Measurements from ENCODE around the gene SH3BGR.

SH3BGR gene

GRCh38 chr21:39504230-39504629 is 52.5 kb downstream of the SH3BGR start:
- no peak overlapping the region for H3K4me2 ChIP-seq (ENCODE audit: low read depth, low read length, poor library complexity, severe bottlenecking)
- no peaks in the 10 kb centered on the region for H3K9me2 ChIP-seq (replicated peaks; ENCODE audit: low read depth, low read length)
- TF ChIP-seq CTCF (conservative IDR thresholded peaks at IDR 0.05; ENCODE audit: low read length) (no peak), EZH2phosphoT487 (IDR thresholded peaks at IDR 0.05; ENCODE audit: borderline replicate concordance) (no peak)
- H3K27me3 ChIP-seq (ENCODE audit: insufficient read depth, low read length, poor library complexity, severe bottlenecking) = no peaks in the 10 kb centered on the region
- no peak overlapping the region for H2AFZ ChIP-seq (ENCODE audit: low read length)
- no peaks in the 10 kb centered on the region for H3K9me3 ChIP-seq (ENCODE audit: insufficient read depth, low read depth, low read length)
- H3K4me3 ChIP-seq (ENCODE audit: low read length, poor library complexity, severe bottlenecking) = no peak overlapping the region
- H3K4me1 ChIP-seq (ENCODE audit: insufficient read depth, low read length, poor library complexity, severe bottlenecking) = no peaks in the 10 kb centered on the region
- no peaks in the 10 kb centered on the region for H3F3A ChIP-seq (ENCODE audit: low read depth)
- H3K36me3 ChIP-seq (ENCODE audit: insufficient read depth, low read length) = no peaks in the 10 kb centered on the region
- no peaks in the 10 kb centered on the region for H4K20me1 ChIP-seq (ENCODE audit: insufficient read depth, low read length, poor library complexity, severe bottlenecking)
- H3K9ac ChIP-seq (ENCODE audit: low read depth, low read length, poor library complexity, severe bottlenecking) = no peak overlapping the region
- H3K79me2 ChIP-seq (ENCODE audit: insufficient read depth, low read length) = no peaks in the 10 kb centered on the region

GRCh38 chr21:39510240-39510639 is 58.5 kb downstream of the SH3BGR start:
- no peak overlapping the region for H2AFZ ChIP-seq (ENCODE audit: low read length)
- H3K9ac ChIP-seq (ENCODE audit: low read depth, low read length, poor library complexity, severe bottlenecking) = no peak overlapping the region
- TF ChIP-seq CTCF (conservative IDR thresholded peaks at IDR 0.05; ENCODE audit: low read length) (no peak), EZH2phosphoT487 (IDR thresholded peaks at IDR 0.05; ENCODE audit: borderline replicate concordance) (no peak)
- no peaks in the 10 kb centered on the region for H3K9me2 ChIP-seq (replicated peaks; ENCODE audit: low read depth, low read length)
- no peaks in the 10 kb centered on the region for H3K79me2 ChIP-seq (ENCODE audit: insufficient read depth, low read length)
- no peak overlapping the region for H3K4me2 ChIP-seq (ENCODE audit: low read depth, low read length, poor library complexity, severe bottlenecking)
- no peaks in the 10 kb centered on the region for H3K9me3 ChIP-seq (ENCODE audit: insufficient read depth, low read depth, low read length)
- H3K4me1 ChIP-seq (ENCODE audit: insufficient read depth, low read length, poor library complexity, severe bottlenecking) = no peaks in the 10 kb centered on the region
- no peaks in the 10 kb centered on the region for H3K27me3 ChIP-seq (ENCODE audit: insufficient read depth, low read length, poor library complexity, severe bottlenecking)
- H3F3A ChIP-seq (ENCODE audit: low read depth) = no peaks in the 10 kb centered on the region
- no peak overlapping the region for H3K4me3 ChIP-seq (ENCODE audit: low read length, poor library complexity, severe bottlenecking)
- H4K20me1 ChIP-seq (ENCODE audit: insufficient read depth, low read length, poor library complexity, severe bottlenecking) = no peaks in the 10 kb centered on the region
- no peaks in the 10 kb centered on the region for H3K36me3 ChIP-seq (ENCODE audit: insufficient read depth, low read length)

GRCh38 chr21:39511102-39511501 is 59.3 kb downstream of the SH3BGR start:
- TF ChIP-seq CTCF (conservative IDR thresholded peaks at IDR 0.05; ENCODE audit: low read length) = no peak
- TF ChIP-seq EZH2phosphoT487 (IDR thresholded peaks at IDR 0.05; ENCODE audit: borderline replicate concordance) = no peak
- no peaks in the 10 kb centered on the region for H3K9me2 ChIP-seq (replicated peaks; ENCODE audit: low read depth, low read length)
- no peaks in the 10 kb centered on the region for H3K79me2 ChIP-seq (ENCODE audit: insufficient read depth, low read length)
- H3K4me3 ChIP-seq (ENCODE audit: low read length, poor library complexity, severe bottlenecking) = no peak overlapping the region
- no peaks in the 10 kb centered on the region for H3K27me3 ChIP-seq (ENCODE audit: insufficient read depth, low read length, poor library complexity, severe bottlenecking)
- H3K9me3 ChIP-seq (ENCODE audit: insufficient read depth, low read depth, low read length) = no peaks in the 10 kb centered on the region
- no peak overlapping the region for H3K9ac ChIP-seq (ENCODE audit: low read depth, low read length, poor library complexity, severe bottlenecking)
- no peaks in the 10 kb centered on the region for H3K36me3 ChIP-seq (ENCODE audit: insufficient read depth, low read length)
- H3K4me2 ChIP-seq (ENCODE audit: low read depth, low read length, poor library complexity, severe bottlenecking) = no peak overlapping the region
- H2AFZ ChIP-seq (ENCODE audit: low read length) = no peak overlapping the region
- H4K20me1 ChIP-seq (ENCODE audit: insufficient read depth, low read length, poor library complexity, severe bottlenecking) = no peaks in the 10 kb centered on the region
- no peaks in the 10 kb centered on the region for H3F3A ChIP-seq (ENCODE audit: low read depth)
- H3K4me1 ChIP-seq (ENCODE audit: insufficient read depth, low read length, poor library complexity, severe bottlenecking) = no peaks in the 10 kb centered on the region
